NCI-H748 (cell line): ENCODE data around the gene DNAH10.
A peak's percentile ranks its signal among the peaks of the same experiment; 100 is the strongest.

Experiments
- DNase-seq: peaks from one replicate; lab custom pipeline; 2025; ENCODE audit not compliant: unreplicated experiment; lab: John Stamatoyannopoulos, UW

DNAH10 gene

DNA sequence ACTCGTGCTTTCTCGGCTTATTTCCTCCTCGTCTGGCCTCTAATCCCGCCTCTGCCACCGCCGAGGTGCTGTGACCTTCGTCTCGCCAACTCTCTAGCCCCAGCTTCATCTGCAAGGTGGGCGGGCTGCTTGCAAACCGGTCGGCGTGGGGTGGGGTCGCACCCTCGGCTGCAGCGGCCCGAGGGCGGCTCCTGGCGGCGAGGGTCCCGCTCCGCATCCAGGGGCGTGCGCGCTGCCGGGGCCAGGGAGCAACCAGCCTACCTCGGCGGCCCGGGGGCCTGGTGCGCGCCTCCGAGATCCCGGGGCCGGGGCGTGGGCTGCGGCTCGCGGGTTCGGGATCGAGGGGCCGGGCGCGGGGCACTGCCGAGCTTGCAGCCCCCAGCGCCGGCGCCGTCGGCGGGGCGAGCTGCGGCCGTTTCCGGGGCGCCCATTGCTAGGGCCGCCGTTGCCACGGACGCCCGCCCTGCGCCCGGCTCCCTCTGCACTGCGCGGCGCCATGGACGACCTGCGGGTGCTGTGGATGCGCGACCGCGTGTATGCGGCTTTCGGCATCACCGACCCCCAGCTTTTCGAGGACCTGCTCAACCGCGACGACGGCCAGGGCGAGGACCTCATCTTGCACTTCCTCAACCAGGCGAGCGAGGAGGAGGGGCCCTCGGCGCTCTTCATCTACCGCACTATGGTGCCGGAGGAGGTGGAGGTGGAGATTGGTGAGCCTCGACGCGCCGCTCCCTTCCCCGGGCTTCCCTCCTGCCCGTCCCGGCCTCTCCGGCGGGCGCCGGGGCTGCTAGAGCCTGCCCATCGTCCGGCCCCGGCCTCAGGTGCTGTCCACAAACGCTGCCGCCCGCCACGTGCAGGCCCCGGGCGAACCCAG is at the start of gene DNAH10:
Gene DNAH10, plus strand, starts transcription at position 461 of the 874 bp plus-strand sequence. Its CDS starts 36 bp downstream, at position 497.
- peak; percentile 82 for DNase-seq

GRCh38 chr12:123712780-123713319 is 49.3 kb upstream of the DNAH10 start:
- no peak for DNase-seq

GRCh38 chr12:123713398-123713797 is 48.7 kb upstream of the DNAH10 start:
- DNase-seq: no peak

GRCh38 chr12:123713823-123714585 is 48.1 kb upstream of the DNAH10 start:
- no peak for DNase-seq

- DNase-seq: no peak
Measured at GRCh38 chr12:123715195-123715594, 46.9 kb upstream of the DNAH10 start.

- no peak for DNase-seq
Measured at GRCh38 chr12:123717350-123717749, 44.8 kb upstream of the DNAH10 start.

GRCh38 chr12:123720141-123720814 is 41.8 kb upstream of the DNAH10 start:
- no peak for DNase-seq

DNA sequence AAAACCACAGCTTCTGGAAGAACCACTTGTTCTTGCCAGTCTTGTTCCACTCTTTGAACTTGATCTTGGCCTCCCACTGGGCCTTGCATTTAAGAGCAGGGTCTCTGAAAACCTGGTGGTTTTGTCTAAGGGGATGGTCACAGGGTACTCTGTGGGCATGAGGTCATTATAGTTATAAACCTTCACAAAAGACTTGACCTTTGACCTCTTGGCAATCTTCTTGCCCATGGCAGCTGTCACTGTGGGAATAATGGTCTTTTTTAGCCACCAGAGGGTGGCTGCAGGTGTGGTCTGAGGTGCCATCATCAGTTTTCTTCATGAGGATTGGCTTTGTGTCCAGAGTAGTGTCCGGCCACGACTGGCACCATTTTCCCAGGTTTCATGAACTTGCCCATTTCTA is 40.9 kb upstream of the DNAH10 start:
- DNase-seq: peak; percentile 15

GRCh38 chr12:123723011-123723410 is 39.1 kb upstream of the DNAH10 start:
- no peak for DNase-seq

GRCh38 chr12:123723765-123724164 is 38.3 kb upstream of the DNAH10 start:
- DNase-seq: no peak

DNA sequence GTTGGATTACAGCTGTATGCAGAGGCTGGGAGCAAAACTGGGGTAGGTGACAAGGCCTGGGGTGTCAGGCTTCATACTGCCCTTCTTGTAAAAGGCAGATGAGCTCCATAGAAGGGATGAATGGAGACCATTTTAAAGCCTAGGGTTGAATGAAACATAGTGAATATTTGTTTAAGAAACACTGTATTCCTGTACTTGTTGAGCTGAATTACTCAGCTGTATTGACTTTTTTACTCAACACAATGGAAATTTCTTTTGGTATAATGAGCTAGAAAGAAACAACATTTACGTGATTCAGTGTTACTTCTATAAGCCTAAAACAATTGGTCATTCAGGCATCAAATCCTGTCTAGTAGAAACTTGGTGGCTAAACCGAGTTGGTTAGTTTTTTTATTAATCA is 35.9 kb upstream of the DNAH10 start:
- DNase-seq: no peak

- DNase-seq: no peak
Measured at GRCh38 chr12:123726962-123727361, 35.1 kb upstream of the DNAH10 start.

- DNase-seq: no peak
Measured at GRCh38 chr12:123727878-123728277, 34.2 kb upstream of the DNAH10 start.

- DNase-seq: no peak
Measured at GRCh38 chr12:123731596-123731995, 30.5 kb upstream of the DNAH10 start.

DNA sequence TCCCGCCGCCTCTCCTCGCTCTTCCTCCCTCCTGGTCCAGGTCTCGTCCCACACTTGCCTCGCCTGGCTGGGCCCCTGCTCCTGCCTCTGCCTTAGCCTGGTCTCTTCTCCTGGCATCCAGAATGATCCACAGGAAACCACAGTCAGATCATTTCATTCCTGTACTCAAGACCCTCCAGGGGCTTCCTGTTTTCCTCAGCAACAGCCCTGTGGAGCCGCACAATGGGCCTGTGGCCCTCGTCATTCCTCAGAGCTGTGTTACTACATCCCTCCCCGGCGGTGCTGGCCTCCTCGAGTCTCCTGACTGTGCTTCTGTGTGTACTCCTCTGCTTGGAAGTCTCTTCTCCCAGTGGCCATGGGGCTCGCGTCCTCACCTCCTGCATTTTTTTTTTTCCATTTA is 29.9 kb upstream of the DNAH10 start:
- DNase-seq: no peak

- DNase-seq: no peak
Measured at GRCh38 chr12:123733229-123733628, 28.9 kb upstream of the DNAH10 start.

DNA sequence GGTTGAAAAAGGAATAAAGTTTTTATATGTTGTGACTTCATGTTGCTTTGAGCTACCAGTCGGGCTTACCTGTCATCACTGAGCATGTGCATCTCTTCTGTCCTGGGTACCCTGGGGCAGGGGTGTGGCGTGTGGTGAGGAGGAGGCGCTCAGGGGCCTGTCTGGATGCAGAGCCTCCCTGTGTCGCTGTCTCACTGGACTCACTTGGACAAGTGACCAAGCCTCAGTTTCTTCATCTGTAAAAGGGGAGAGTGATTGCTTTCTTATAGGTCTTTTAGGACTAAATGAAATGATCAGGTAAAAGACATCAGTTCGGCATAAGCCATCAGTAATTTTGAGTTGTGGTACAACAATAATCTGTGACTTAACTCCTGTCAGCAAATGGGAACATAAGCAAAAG is 27.8 kb upstream of the DNAH10 start:
- DNase-seq: no peak

DNA sequence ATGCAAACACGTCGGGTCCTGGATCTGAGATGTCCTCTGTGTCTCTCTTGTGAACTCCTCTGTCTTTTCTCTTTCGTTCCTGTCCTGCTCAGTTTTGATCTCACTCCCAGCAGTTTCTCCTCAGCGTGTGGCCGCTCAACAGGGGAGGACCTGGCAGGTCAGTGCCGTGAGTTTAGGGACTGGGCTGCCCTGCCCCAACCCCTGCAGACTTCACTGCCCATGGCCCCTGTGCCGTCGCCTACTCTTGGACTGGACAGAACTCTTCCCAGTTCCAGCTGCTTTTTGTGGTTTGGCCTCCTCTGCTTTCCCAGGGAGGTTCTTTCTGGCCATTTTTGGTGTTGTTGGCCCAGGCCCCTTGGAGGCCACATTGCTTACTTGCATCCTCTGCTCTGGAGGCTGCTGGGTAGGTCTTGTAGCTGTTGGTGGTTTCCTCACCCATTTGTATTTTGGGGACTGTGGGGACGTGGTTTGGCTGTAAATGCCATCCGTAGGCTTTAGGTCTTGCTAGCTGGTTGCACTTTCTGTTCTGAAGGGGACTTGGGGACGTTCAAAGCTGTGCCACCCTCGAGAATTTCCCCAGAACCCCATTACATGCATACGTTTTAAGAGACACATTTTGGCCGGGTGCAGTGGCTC is 20.0 kb upstream of the DNAH10 start:
- DNase-seq: no peak

- no peak for DNase-seq
Measured at GRCh38 chr12:123743002-123743401, 19.1 kb upstream of the DNAH10 start.

- no peak for DNase-seq
Measured at GRCh38 chr12:123744836-123745235, 17.3 kb upstream of the DNAH10 start.

GRCh38 chr12:123747309-123747708 is 14.8 kb upstream of the DNAH10 start:
- no peak for DNase-seq
